ENCODE measurements around the gene TMED8.
"Not testable (repeated sequence)": the region's sequence is repeated elsewhere in the genome, so short reads cannot be mapped to it uniquely, and the experiment has no call there.

The TMED8 gene, protein sequence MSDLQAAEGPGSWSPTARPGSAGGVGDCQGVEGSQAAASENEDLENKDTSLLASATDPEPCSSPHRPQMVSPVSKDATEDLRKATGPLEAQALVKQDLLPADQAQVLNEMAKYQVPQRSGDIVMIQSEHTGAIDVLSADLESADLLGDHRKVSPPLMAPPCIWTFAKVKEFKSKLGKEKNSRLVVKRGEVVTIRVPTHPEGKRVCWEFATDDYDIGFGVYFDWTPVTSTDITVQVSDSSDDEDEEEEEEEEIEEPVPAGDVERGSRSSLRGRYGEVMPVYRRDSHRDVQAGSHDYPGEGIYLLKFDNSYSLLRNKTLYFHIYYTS

GRCh38 chr14:77376771-77377501 is at the start of gene TMED8, which contains the start of gene SAMD15:
TMED8 (minus strand) TSS chr14:77377094; CDS start chr14:77377053, 41 bp downstream.
SAMD15 (plus strand) TSS chr14:77377379; CDS start chr14:77377419, 40 bp downstream.
- peak; percentile 79 for DNase-seq

GRCh38 chr14:77426396-77426795 is 49.5 kb upstream of the TMED8 start:
- no peak for DNase-seq

- no peak for DNase-seq
Measured at GRCh38 chr14:77424862-77425261, 48.0 kb upstream of the TMED8 start.

DNA sequence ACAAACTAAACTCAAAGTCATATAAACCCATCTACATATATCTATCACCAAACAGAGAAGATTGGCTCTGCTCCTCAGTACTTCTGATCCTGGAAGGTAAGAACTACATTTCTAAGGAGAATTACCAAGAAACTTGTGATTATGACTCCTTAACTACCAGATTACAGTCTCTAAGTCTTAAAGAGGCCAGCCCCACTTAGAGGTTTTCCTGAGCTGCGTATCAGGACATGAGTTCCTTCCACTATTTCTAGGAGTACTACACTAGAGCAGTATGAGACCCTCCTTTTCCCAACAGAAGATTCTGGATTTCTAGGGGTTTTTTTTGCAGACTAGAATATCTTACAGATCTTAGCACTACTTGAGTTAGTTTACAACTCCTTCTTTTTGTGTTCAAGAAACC is 46.5 kb upstream of the TMED8 start, which contains the start of gene NOXRED1:
Gene NOXRED1 (minus strand): TSS at position 101 of the 400 bp plus-strand sequence. CDS start 634 bp downstream, outside the sequence.
- DNase-seq = no peak

DNA sequence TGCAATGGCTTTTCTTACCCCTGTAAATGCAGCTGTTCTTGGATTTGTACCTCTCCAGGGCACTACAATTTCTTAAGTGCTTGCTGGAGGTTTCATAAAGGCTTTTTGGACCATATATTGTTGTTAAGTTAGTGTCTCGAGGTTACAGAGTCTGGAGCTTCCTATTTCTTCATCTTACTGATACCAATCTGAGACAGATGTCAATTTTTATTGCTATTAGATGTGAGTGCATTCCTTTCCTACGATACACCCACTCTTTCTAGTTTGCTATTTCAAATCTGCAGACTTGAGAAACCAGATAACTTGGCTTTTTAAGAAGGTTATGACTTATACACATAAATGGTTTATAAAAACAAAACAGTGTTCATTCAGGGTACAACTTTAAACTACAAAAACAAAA is 44.3 kb upstream of the TMED8 start:
- DNase-seq = no peak

GRCh38 chr14:77416836-77417235 is 39.9 kb upstream of the TMED8 start:
- no peak for DNase-seq

GRCh38 chr14:77416098-77416497 is 39.2 kb upstream of the TMED8 start:
- DNase-seq = not testable (repeated sequence)

GRCh38 chr14:77415403-77416030 is 38.6 kb upstream of the TMED8 start:
- not testable (repeated sequence) for DNase-seq

GRCh38 chr14:77409131-77409533 is 32.2 kb upstream of the TMED8 start:
- no peak for DNase-seq

DNA sequence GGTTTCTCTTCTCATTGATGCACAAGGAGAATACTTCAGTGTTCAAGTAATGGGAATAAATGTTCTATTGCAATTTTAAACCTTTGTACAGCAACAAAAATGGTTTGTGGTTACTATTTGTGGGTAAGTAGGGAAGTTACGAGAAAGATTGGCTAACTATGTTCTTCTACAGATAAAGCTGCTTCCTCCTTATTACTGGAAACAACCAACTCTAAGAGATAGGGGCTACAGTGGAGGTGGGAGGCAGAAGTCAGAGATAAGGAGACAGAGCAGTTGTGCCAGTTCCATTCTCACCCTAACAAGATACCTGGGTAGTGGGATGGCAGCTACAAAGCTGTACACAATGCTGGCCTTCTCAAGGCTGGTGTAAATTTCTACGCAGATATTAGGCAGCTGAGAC is 30.3 kb upstream of the TMED8 start:
- DNase-seq = no peak

GRCh38 chr14:77406718-77407117 is 29.8 kb upstream of the TMED8 start:
- no peak for DNase-seq

DNA sequence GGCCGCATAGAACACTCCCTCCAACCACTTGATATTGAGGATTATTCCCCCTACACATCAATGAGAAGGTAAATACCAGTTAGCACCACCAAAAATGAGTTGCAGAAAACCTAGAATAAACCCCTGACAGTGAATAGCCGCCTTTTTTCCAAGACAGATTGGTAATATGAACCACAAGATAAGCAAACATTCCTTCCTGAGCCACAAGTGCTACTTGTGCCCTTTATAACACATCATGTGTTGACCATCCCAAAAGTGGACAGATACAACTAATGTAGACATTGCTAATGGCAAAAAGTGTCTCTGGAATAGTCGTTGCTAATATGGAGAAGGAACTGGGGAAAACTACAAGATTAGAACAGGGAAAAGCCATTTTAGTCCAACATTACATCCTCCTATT is 29.2 kb upstream of the TMED8 start:
- DNase-seq = no peak

- DNase-seq = no peak
Measured at GRCh38 chr14:77403768-77404167, 26.9 kb upstream of the TMED8 start.

- no peak for DNase-seq
Measured at GRCh38 chr14:77400216-77400615, 23.3 kb upstream of the TMED8 start.

DNA sequence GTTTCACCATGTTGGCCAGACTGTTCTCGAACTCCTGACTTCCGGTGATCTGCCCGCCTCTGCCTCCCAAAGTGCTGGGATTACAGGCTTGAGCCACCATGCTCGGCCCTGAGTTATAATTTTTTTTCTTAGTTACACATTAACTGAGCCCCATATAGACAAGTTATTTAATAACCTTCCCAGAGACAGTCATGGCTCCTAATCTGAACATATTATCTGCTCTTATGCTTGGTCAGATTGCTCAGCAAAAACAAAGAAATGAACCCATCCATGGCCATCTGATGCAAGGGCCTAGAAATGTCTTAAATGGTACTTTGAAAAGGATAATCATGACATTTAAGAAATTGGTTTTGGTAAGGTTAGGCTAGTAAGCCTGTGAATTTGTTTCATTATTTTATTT is 13.3 kb upstream of the TMED8 start:
- no peak for DNase-seq

DNA sequence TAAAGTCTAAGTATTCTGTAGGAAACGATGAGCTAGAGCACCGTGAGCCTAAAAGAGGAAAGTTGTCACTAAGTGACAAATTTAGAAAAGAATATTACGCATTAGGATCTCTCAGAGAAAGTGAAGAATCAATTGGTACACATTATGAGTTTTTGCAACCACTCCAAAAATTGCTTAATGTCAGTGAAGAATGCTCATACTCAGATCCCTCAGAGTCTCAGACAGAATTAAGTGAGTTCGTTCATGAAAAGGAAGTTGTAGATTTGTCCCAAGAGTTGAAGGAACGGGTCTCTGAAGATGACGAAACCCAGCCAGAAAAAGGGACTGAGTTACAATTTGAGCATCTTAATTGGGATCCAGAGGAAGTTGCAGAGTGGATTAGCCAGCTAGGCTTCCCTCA is 1.8 kb upstream of the TMED8 start:
- no peak for DNase-seq

DNA sequence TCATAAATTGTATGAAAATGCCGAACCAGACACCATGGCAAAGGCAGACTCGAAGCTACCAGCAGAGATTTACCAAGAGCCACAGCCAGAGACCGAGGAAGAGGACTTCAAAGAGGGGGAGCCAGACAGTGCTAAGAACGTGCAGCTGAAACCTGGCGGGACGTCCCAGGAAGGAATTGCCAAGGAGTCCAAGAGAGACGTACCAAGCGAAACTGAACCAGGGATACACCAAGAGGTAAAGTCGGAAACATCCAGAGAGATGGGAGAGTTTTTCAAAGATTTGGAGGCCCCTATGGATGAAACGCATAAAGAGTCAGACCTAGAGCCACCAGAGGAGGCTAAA is 579 bp upstream of the TMED8 start:
- DNase-seq = no peak

GRCh38 chr14:77375973-77376770 is 722 bp downstream of the TMED8 start:
- DNase-seq = peak; percentile 24

DNA sequence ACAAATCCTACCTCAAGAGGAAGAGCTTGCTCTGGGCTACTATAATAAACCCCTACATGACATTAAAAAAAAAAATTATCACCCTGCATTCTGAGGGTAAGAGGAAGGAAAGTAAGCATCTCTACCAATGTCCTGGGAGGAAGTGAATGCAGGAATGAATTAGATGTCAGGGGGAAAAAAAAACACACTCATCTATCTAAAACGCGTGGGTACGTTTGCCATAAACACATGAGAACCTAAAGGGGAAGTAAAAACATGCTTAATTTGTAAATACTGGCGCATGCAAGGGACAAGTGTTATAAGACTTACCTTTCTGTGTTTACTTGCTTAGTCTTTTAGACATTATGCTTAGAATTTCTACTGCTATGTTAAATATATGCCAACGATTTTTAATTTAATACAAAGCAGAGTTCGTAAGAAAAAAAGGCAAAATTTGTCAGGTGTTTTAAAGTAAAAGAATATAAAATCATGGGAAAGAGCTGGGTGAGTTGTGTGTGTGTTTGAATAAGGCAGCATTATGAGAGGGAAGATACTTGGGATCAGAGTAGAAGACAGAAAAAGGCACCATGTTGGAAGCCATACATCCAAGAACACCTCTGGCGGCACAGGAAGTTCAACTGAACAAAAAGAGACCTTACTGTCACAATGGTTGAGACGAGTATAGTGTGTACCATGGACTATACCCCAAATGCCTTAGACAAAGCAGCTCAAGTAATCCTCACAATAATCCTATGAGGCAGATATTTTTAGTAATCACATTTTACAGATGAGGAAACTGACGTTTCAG is 1.5 kb downstream of the TMED8 start:
- DNase-seq = no peak

GRCh38 chr14:77372304-77372841 is 4.5 kb downstream of the TMED8 start:
- DNase-seq = no peak

DNA sequence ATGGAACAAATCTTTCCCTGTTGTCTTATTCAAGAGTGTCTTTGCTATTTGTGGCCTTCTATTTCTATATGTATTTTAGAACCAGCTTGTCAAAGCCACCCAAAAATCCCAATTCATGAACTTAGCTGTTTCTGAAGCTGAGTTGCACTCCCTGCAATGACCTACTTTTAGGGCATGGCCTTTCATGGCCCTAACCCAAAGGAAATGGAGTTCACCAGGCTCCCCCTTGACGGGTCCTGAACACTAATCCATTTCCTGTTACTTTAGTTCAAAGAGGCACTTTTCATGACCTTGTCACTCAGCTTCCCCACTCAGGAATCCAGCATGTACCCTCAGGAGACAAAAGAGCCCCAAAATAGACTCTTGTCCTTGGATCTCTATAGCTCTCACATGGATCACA is 7.6 kb downstream of the TMED8 start:
- DNase-seq = no peak

DNA sequence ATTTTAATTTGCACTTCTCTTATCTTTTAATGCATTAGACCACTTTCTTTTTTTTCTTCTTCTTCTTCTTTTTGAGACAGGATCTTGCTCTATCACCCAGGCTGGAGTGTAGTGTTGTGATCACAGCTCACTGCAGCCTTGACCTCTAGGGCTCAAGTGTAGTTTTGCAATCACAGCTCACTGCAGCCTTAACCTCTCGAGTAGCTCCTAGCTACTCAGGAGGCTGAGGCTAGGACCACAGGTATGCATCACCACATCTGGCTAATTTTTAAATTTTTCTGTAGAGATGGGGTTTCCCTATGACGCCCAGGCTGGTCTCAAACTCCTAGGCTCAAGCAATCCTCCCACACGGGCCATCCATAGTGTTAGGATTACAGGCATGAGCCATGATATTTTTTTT is 12.7 kb downstream of the TMED8 start:
- DNase-seq = no peak
